A549 (cell line): Measurements from ENCODE around the gene NTNG1. TPM values are rescaled to one million over a fixed set of nuclear protein-coding genes. Genes with fewer than 3 reads are reported as not detected.

Source experiments
- ATAC-seq, 2 experiments: fragments of 200-7000 bp in 1 of 2; fragments of >200 bp in 1 of 2; cut with Nextera tagmentation in 1 of 2; cut with Tn5 transposase in 1 of 2; 3 replicates each; pipeline versions ENCODE4 v1.8.0 to v1.9.1; 2018 to 2020; ENCODE audit warnings: mild to moderate bottlenecking in 1 of 2, moderate library complexity in 1 of 2
- CTCF ChIA-PET: fragments of 300-600 bp; sonication (Branson Sonifier 250); formaldehyde crosslinking; extraction: SDS; loops from one replicate; lab custom pipeline; 2021; ENCODE audit warnings: antibody characterized with exemption, inconsistent platforms; lab: Yijun Ruan, JAX
- POLR2A ChIA-PET: fragments of 350-600 bp; formaldehyde crosslinking; extraction: SDS; loops from one replicate; lab custom pipeline; 2021; ENCODE audit warnings: antibody characterized with exemption, inconsistent platforms; lab: Yijun Ruan, JAX
- DNase-seq, 2 experiments: peaks; one replicate each; pipeline versions ENCODE4 v3.0.0 to v3.0.0-alpha.2; 2011 to 2016; ENCODE audit warnings: low read depth in 1 of 2, low spot score in 1 of 2
- FAIRE-seq: peaks from 2 replicates; lab custom pipeline; 2011; peaks lifted over from hg19 to GRCh38; lab: Jason Lieb, UNC
- H3K27ac ChIP-seq, 2 experiments: fragments of >200 bp; sonication (Bioruptor Twin); formaldehyde crosslinking; 3 replicates each; pipeline ENCODE4 v1.5.1; 2016 to 2017
- H3K4me1 ChIP-seq: fragments of >200 bp; sonication (Bioruptor Twin); formaldehyde crosslinking; 3 replicates; pipeline ENCODE4 v1.6.1; 2016
- H3K4me2 ChIP-seq: fragments of >200 bp; sonication (Bioruptor Twin); formaldehyde crosslinking; 3 replicates; pipeline ENCODE4 v1.6.1; 2016
- H3K4me3 ChIP-seq: fragments of >200 bp; sonication (Bioruptor Twin); formaldehyde crosslinking; 3 replicates; pipeline ENCODE4 v1.5.1; 2016
- H3K9me3 ChIP-seq: fragments of >200 bp; sonication (Bioruptor Twin); formaldehyde crosslinking; 3 replicates; pipeline ENCODE4 v1.6.1; 2016
- ATOH8 ChIP-seq: fragments of 250-450 bp; sonication (Bioruptor Pico); IDR thresholded peaks from 2 replicates; pipeline ENCODE4 v1.5.0; 2020; ENCODE audit warnings: low read depth, mild to moderate bottlenecking, moderate library complexity
- CTCF ChIP-seq: fragments of >200 bp; sonication (Bioruptor Twin); formaldehyde crosslinking; IDR thresholded peaks from 3 replicates; pipeline ENCODE4 v1.5.1; 2016
- EP300 ChIP-seq, 2 experiments: fragments of >200 bp; sonication (Bioruptor Twin); formaldehyde crosslinking; IDR thresholded peaks; 2 replicates in 1 of 2; 3 replicates in 1 of 2; pipeline ENCODE4 v1.6.1; 2016 to 2017
- ESRRA ChIP-seq: fragments of 150-350 bp; IDR thresholded peaks from 2 replicates; pipeline ENCODE4 v1.6.1; 2014; ENCODE audit warnings: mild to moderate bottlenecking, low read length, borderline replicate concordance
- FOSB ChIP-seq: fragments of 250-450 bp; sonication (Bioruptor Pico); IDR thresholded peaks from 2 replicates; pipeline ENCODE4 v1.5.0; 2020; ENCODE audit warnings: mild to moderate bottlenecking, moderate library complexity
- FOXS1 ChIP-seq: fragments of 250-450 bp; sonication (Bioruptor Pico); IDR thresholded peaks from 2 replicates; pipeline ENCODE4 v1.5.0; 2020; ENCODE audit warnings: mild to moderate bottlenecking, moderate library complexity
- GATA3 ChIP-seq: IDR thresholded peaks from 2 replicates; pipeline ENCODE4 v1.6.1; 2012; ENCODE audit warnings: borderline replicate concordance
- HOXA7 ChIP-seq: fragments of 250-450 bp; sonication (Bioruptor Pico); IDR thresholded peaks from 2 replicates; pipeline ENCODE4 v1.5.0; 2020; ENCODE audit warnings: mild to moderate bottlenecking, moderate library complexity
- HOXB13 ChIP-seq: fragments of 250-450 bp; sonication (Bioruptor Pico); IDR thresholded peaks from 2 replicates; pipeline ENCODE4 v1.5.0; 2020; ENCODE audit warnings: low read depth, mild to moderate bottlenecking, moderate library complexity
- HOXB5 ChIP-seq: fragments of 250-450 bp; sonication (Bioruptor Pico); IDR thresholded peaks from 2 replicates; pipeline ENCODE4 v1.5.0; 2020; ENCODE audit warnings: mild to moderate bottlenecking, moderate library complexity
- JUNB ChIP-seq: fragments of >200 bp; sonication (Bioruptor Twin); formaldehyde crosslinking; IDR thresholded peaks from 2 replicates; pipeline ENCODE4 v1.6.1; 2016
- MAZ ChIP-seq: fragments of 150-350 bp; IDR thresholded peaks from 2 replicates; pipeline ENCODE4 v1.6.1; 2014; ENCODE audit warnings: antibody characterized with exemption, low read depth, low read length, borderline replicate concordance
- MYC ChIP-seq: IDR thresholded peaks from 2 replicates; pipeline ENCODE4 v1.6.1; 2012; ENCODE audit warnings: mild to moderate bottlenecking, inconsistent platforms, low read length, improper control_type of control experiment, borderline replicate concordance
- PBX3 ChIP-seq: IDR thresholded peaks from 2 replicates; pipeline ENCODE4 v1.6.1; 2012
- POLR2AphosphoS2 ChIP-seq: conservative IDR thresholded peaks from 2 replicates; pipeline ENCODE4 v1.6.1; 2012; ENCODE audit warnings: low read length, improper control_type of control experiment, inconsistent platforms
- RCOR1 ChIP-seq: fragments of 150-350 bp; IDR thresholded peaks from 2 replicates; pipeline ENCODE4 v1.6.1; 2014; ENCODE audit warnings: antibody characterized with exemption, low read length, low read depth
- RFX5 ChIP-seq: fragments of 450-650 bp; IDR thresholded peaks from 2 replicates; pipeline ENCODE4 v1.7.1; 2014; ENCODE audit warnings: antibody characterized with exemption, mild to moderate bottlenecking, moderate library complexity
- SREBF2 ChIP-seq: fragments of 450-650 bp; IDR thresholded peaks from 2 replicates; pipeline ENCODE4 v1.6.1; 2014; ENCODE audit warnings: mild to moderate bottlenecking, moderate library complexity
- TFCP2L1 ChIP-seq: fragments of 250-450 bp; sonication (Bioruptor Pico); IDR thresholded peaks from 2 replicates; pipeline ENCODE4 v1.5.0; 2021; ENCODE audit warnings: mild to moderate bottlenecking
- ZSCAN20 ChIP-seq: fragments of 250-450 bp; sonication (Bioruptor Pico); IDR thresholded peaks from 2 replicates; pipeline ENCODE4 v1.8.0; 2022; ENCODE audit warnings: mild to moderate bottlenecking, moderate library complexity
- WGBS: methylation state at CpG from one replicate; pipeline ENCODE4 v1.1.6; 2017; ENCODE audit errors: missing lambda C conversion rate; 5-methylcytosine and 5-hydroxymethylcytosine counted together
- polyA plus RNA-seq, 4 experiments: library from polyadenylated mRNA; depleted of rRNA in 3 of 4; stranded (reverse); fragments of >200 nt; fragmentation: RNase III in 1 of 4; extraction: RNeasy Plus Mini Kit Qiagen cat#74134 plus additional on column Dnase treatment in 1 of 4; gene quantifications; 2 replicates in 3 of 4; 3 replicates in 1 of 4; pipeline ENCODE4 v1.2.3, GENCODE V29; 2011 to 2017
- TF ChIP-seq, protein P1 (sequence below): fragments of 250-450 bp; sonication (Bioruptor Pico); IDR thresholded peaks from 2 replicates; pipeline ENCODE4 v1.5.0; 2021; ENCODE audit warnings: mild to moderate bottlenecking, moderate library complexity, borderline replicate concordance
- TF ChIP-seq, protein P2 (sequence below): fragments of 200-600 bp; sonication (generic); IDR thresholded peaks from 2 replicates; pipeline ENCODE4 v1.6.1; 2016; ENCODE audit warnings: antibody characterized with exemption, mild to moderate bottlenecking, moderate library complexity
- TF ChIP-seq, protein P3 (sequence below): fragments of >200 bp; sonication (Bioruptor Twin); formaldehyde crosslinking; IDR thresholded peaks from 3 replicates; pipeline ENCODE4 v1.6.1; 2016

Gene NTNG1
- polyA plus RNA-seq, 2 of the 4 experiments (the other 2 are of a cell fraction): not detected

DNA sequence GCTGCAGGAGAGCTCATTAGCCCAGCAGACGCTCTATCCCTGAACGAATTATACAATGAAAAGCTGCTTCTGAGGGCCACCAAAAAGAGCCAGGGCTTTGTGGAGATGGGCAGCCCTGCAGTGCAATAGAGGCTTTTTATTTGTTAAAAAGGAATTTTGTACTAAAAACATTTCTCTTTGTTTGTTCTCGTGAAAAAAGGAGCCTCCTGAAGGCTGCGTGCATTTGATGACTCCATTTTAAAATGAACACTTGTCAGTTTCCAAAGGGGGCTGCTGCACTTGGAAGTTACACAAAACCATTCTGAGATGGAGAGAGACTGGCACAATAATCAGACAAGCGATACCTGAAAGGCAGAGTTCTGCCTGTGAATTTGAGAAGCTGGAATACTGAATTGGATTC, 202.8 kb downstream of the NTNG1 start:
- TF ChIP-seq ATOH8 (no peak), CTCF (no peak), RCOR1 (no peak), POLR2AphosphoS2 (no peak), GATA3 (no peak), EP300 (IDR thresholded peaks at IDR 0.05) (no peak), JUNB (no peak), HOXB5 (CRISPR knock-in tag) (no peak), FOXS1 (CRISPR knock-in tag) (no peak), MAZ (no peak), ZSCAN20 (CRISPR knock-in tag) (no peak), FOSB (CRISPR knock-in tag) (no peak), MYC (no peak)
- TF ChIP-seq, protein P1, sequence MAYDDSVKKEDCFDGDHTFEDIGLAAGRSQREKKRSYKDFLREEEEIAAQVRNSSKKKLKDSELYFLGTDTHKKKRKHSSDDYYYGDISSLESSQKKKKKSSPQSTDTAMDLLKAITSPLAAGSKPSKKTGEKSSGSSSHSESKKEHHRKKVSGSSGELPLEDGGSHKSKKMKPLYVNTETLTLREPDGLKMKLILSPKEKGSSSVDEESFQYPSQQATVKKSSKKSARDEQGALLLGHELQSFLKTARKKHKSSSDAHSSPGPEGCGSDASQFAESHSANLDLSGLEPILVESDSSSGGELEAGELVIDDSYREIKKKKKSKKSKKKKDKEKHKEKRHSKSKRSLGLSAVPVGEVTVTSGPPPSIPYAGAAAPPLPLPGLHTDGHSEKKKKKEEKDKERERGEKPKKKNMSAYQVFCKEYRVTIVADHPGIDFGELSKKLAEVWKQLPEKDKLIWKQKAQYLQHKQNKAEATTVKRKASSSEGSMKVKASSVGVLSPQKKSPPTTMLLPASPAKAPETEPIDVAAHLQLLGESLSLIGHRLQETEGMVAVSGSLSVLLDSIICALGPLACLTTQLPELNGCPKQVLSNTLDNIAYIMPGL (CRISPR knock-in tag): no peak
- TF ChIP-seq, protein P2, sequence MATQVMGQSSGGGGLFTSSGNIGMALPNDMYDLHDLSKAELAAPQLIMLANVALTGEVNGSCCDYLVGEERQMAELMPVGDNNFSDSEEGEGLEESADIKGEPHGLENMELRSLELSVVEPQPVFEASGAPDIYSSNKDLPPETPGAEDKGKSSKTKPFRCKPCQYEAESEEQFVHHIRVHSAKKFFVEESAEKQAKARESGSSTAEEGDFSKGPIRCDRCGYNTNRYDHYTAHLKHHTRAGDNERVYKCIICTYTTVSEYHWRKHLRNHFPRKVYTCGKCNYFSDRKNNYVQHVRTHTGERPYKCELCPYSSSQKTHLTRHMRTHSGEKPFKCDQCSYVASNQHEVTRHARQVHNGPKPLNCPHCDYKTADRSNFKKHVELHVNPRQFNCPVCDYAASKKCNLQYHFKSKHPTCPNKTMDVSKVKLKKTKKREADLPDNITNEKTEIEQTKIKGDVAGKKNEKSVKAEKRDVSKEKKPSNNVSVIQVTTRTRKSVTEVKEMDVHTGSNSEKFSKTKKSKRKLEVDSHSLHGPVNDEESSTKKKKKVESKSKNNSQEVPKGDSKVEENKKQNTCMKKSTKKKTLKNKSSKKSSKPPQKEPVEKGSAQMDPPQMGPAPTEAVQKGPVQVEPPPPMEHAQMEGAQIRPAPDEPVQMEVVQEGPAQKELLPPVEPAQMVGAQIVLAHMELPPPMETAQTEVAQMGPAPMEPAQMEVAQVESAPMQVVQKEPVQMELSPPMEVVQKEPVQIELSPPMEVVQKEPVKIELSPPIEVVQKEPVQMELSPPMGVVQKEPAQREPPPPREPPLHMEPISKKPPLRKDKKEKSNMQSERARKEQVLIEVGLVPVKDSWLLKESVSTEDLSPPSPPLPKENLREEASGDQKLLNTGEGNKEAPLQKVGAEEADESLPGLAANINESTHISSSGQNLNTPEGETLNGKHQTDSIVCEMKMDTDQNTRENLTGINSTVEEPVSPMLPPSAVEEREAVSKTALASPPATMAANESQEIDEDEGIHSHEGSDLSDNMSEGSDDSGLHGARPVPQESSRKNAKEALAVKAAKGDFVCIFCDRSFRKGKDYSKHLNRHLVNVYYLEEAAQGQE: no peak
- TF ChIP-seq, protein P3, sequence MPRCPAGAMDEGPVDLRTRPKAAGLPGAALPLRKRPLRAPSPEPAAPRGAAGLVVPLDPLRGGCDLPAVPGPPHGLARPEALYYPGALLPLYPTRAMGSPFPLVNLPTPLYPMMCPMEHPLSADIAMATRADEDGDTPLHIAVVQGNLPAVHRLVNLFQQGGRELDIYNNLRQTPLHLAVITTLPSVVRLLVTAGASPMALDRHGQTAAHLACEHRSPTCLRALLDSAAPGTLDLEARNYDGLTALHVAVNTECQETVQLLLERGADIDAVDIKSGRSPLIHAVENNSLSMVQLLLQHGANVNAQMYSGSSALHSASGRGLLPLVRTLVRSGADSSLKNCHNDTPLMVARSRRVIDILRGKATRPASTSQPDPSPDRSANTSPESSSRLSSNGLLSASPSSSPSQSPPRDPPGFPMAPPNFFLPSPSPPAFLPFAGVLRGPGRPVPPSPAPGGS: no peak
- POLR2A ChIA-PET: no interaction called here
- Histone ChIP-seq H3K9me3 (no peaks in the 10 kb centered on the region), H3K4me1 (no peaks in the 10 kb centered on the region), H3K4me3 (no peak overlapping the region), H3K4me2 (no peak overlapping the region), H3K27ac (no peak overlapping the region)
- WGBS: 31% methylated on average over 5 of the region's 5 CpGs
- FAIRE-seq (no peak), ATAC-seq (no peak), DNase-seq (no peak)
- CTCF ChIA-PET: no interaction called here

GRCh38 chr1:107344268-107344760, 203.5 kb downstream of the NTNG1 start:
- 0% methylated on average over 1 of the region's 1 CpG for WGBS
- ChIA-PET POLR2A (no interaction called here), CTCF (no interaction called here)
- DNase-seq (no peak), FAIRE-seq (no peak), ATAC-seq (no peak)
- TF ChIP-seq FOXS1 (CRISPR knock-in tag) (no peak), TFCP2L1 (CRISPR knock-in tag) (no peak), ATOH8 (no peak), PBX3 (no peak), ESRRA (no peak), HOXA7 (CRISPR knock-in tag) (no peak), HOXB13 (CRISPR knock-in tag) (no peak), RFX5 (no peak), JUNB (no peak), SREBF2 (no peak)
- no peak overlapping the region for H3K4me3 ChIP-seq
- H3K27ac ChIP-seq: no peak overlapping the region
- H3K4me1 ChIP-seq: no peaks in the 10 kb centered on the region
- no peak overlapping the region for H3K4me2 ChIP-seq
- no peaks in the 10 kb centered on the region for H3K9me3 ChIP-seq
